ENCODE measurements around the gene LAMC1.

LAMC1 gene

GRCh38 chr1:183080406-183080805 is 57.2 kb downstream of the LAMC1 start:
- DNase-seq (ENCODE audit: low spot score): no peak

DNA sequence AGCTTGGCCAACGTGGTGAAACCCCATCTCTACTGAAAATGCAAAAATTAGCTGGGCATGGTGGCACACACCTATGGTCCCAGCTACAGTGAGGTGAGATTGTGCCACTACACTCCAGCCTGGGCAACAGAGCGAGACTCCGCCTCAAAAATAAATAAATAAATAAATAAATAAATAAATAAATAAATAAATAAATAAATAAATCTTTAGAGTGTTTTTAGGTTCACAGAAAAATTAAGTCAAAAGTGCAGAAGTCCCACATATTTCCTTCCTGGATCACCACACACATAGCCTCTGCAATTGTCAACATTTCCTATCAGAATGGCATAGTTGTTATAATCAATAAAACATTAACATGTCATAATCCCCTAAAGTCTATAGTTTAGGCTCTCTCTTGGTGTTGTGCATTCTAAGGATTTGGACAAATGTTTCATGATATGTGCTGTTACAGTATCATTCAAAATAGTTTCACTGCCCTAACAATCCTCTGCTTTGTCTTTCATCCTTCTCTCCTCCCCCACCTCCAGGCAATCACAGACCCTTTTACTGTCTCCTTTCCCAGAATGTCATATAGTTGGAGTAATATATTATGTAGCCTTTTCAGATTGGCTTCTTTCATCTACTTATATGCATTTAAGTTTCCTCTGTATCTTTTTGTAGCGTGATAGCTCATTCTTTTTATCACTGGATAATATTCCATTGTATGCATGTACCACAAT is 58.3 kb downstream of the LAMC1 start:
- no peak for DNase-seq (ENCODE audit: low spot score)

- no peak for DNase-seq (ENCODE audit: low spot score)
Measured at GRCh38 chr1:183082650-183083049, 59.4 kb downstream of the LAMC1 start.

- DNase-seq (ENCODE audit: low spot score): no peak
Measured at GRCh38 chr1:183087001-183087400, 63.8 kb downstream of the LAMC1 start.

- no peak for DNase-seq (ENCODE audit: low spot score)
Measured at GRCh38 chr1:183089025-183089639, 65.9 kb downstream of the LAMC1 start.

- DNase-seq (ENCODE audit: low spot score): peak; percentile 75
Measured at GRCh38 chr1:183090391-183091006, 67.3 kb downstream of the LAMC1 start.

- no peak for DNase-seq (ENCODE audit: low spot score)
Measured at GRCh38 chr1:183091181-183091580, 68.0 kb downstream of the LAMC1 start.

DNA sequence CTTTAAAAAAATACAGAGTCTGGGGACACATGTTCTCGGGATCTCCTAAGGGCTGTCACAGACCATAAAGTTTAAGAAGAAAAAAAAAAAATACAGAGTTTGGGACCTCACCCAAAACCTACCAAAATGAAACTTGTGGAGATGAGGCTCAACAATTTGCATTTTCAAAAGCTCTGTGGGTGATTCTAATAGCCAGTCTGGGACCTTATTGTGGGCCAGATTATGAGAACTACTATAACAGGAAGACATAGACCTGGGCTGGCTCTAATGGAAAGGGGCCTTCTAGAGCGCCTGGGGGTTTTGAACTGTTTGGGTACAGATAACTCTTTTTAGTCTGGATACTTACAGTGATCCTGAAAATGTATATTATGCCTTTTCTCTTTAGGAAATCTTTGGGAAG is 69.1 kb downstream of the LAMC1 start:
- no peak for DNase-seq (ENCODE audit: low spot score)

GRCh38 chr1:183093066-183093668 is 69.9 kb downstream of the LAMC1 start:
- DNase-seq (ENCODE audit: low spot score): no peak

- no peak for DNase-seq (ENCODE audit: low spot score)
Measured at GRCh38 chr1:183093786-183094298, 70.6 kb downstream of the LAMC1 start.

DNA sequence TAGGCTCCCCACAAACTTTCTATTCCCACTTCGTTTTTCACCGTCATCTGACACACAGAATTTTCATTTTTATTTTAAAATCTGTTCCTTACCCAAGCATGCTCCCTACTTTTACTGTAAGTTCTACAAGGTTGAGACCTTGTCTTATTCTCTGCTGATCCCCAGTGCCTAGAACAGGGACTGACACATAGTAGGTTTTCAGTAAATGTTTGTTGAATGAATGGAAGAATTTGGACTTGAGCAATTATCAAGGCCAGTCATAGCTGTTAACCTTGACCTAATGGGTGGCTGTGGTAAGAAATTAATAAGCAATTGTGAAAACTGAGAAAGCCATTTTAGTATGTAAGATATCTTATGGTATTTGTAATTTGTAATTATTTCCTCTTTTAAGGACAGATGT is 71.1 kb downstream of the LAMC1 start:
- no peak for DNase-seq (ENCODE audit: low spot score)

DNA sequence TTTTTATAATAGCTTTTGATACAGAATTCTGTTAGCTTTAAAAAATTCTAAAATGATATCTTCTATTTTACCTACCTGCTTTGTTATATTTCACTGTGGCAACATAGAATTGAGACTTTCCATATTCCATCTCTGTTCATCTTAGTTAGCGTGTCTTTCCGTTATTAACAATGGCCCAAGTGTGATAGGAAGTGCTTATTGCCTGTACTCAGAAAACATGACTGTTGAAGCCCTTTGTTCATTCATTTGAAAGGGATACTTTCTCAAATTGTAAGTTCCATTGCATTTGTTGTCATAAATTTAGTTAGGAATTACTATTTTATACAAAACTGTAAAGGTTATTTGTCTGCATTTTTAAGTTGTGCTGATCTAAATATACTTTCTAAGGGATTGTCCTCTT is 73.1 kb downstream of the LAMC1 start:
- no peak for DNase-seq (ENCODE audit: low spot score)

DNA sequence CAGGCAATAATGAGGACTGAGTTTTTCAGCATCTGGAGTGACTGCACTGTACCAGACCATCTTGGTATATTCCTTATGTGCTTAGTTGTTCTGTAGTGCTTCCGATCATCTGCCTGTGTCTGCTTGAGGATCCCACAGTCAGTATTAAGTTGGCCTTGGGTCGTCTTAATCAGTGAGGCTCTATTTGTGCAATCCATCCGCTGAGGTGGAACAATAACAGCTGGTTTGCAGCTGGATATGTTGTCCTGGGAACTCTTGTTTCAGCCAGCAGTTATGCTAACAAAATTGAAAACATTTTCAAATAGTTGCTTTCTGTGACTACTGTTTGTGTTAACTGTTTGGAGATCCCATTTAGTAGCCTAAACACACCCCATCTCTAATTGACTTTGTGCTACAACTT is 73.7 kb downstream of the LAMC1 start:
- no peak for DNase-seq (ENCODE audit: low spot score)

DNA sequence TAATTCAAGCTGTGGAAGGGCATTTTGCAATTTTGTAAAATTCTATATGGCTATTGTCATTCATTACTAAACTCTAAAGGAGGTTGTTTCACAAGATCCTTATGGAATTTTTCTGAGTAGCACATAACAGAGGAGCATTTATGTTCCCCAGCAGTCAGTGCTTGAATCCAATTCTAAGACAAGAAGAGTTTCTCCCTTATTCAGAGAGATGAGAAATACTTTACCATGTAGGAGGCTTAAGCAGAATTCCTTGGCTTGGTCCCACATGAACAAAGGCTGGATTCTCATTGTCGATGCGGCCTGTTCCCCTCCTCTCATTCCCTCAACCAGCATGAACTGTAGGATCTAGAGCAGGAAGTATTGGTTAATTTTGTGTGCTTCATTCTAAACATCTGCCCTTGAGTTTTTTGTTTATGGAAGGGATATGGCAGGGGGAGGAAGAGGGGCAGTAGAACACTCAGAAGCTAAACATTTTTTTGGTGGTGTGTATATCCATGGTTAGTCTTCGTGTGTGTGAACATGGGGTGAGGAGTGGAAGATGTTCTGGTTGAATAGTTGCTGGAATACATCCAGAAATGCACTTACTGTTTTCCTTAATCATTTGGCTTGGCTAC is 74.3 kb downstream of the LAMC1 start:
- DNase-seq (ENCODE audit: low spot score): no peak

GRCh38 chr1:183098317-183098716 is 75.1 kb downstream of the LAMC1 start:
- DNase-seq (ENCODE audit: low spot score): no peak

DNA sequence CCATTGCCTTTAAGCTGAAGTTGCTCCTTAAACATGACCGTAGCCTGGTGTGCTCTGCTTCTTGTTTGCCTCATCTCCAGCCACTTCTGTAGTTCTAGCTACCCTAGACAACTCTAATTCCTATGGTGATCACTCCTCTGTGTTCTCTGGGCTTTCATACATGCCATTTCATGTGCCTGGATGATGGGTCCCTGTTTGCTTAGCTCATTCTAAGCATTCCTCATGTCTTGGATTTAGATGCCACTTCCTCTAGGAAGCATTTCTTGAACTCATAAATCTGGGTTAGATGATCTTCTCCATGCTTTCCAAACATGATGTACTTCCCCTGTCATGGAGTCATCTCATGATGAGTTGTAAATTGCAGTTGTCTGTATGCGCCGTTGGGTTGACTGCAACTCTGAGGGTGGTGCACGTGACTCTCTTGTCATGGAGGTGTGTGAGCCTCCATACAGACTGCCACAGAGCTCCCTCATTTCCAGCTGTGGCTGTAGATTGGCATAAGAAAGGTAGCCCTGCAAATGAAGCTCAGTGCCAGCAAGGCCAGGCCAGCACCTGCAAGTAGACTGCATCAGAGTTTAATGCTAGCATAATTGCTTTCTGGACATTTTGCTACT is 77.2 kb downstream of the LAMC1 start:
- DNase-seq (ENCODE audit: low spot score): no peak

DNA sequence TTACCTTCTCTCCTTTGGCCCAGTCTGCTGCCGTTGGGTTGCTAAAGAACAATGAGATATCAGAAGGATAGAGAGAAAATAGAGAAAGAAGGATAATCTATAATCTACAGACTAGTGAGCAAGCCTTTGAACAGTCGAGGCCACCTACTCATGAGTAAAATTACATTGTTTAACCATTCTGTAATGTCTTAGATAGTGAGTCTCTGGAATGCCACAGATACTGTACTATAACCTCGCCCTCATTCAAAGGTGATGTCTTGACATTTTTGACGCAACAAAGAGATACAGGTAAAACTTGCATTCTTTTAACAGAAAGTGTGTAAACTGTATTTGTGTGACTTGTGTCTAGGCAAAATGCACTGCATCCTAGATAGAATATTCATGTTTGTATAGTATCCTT is 77.9 kb downstream of the LAMC1 start:
- no peak for DNase-seq (ENCODE audit: low spot score)

DNA sequence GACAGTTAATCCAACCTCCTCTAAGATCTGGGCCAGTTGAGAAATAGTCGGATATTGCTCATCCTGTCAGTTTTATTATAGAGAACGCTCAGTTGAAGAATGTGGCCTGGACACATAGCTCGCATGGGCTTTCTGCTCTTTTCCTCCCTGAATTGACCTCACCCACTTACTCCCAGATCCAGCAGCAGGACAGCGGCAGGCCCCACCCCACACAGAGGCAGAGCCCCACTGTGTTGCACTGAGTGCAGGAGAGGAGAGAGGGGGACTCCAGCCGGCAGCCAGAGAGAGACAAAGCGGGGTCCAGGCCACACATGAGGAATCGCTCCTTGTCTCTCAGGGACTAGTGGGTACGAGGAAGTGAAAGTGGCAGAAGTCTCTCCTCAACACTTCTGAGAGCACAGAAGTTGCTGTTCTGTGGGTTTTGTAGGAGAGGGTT is 78.6 kb downstream of the LAMC1 start:
- DNase-seq (ENCODE audit: low spot score): no peak

GRCh38 chr1:183103147-183103546 is 79.9 kb downstream of the LAMC1 start:
- no peak for DNase-seq (ENCODE audit: low spot score)

GRCh38 chr1:183103577-183103976 is 80.4 kb downstream of the LAMC1 start:
- DNase-seq (ENCODE audit: low spot score): no peak

DNA sequence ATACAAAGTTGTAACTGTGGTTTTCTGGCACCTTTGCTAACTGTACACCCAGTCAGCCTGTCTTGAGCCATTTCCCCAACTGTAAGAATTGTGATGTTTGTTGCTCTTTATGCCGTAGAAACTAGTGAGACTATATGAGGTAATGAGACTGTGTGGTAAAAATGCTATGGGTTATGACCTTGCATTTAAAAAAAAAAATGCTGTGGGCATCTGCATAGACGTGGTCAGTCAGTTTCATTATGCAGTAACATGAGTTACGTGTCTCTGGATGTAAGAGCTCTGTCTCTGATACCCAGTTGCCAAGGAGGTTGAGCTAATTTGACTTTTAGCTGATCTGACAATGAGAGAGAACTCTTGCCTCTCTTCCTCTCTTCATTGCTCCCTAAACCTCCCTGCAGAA is 82.2 kb downstream of the LAMC1 start:
- no peak for DNase-seq (ENCODE audit: low spot score)

- DNase-seq (ENCODE audit: low spot score): no peak
Measured at GRCh38 chr1:183106166-183106565, 82.9 kb downstream of the LAMC1 start.
